Neural progenitor cell (in vitro differentiated cells): ENCODE measurements around the gene SUMO2. TPM values are rescaled to one million over a fixed set of nuclear protein-coding genes. Genes with fewer than 3 reads are reported as not detected.

Source experiments
- DNase-seq: peaks from one replicate; pipeline ENCODE4 v3.0.0-alpha.2; 2016; ENCODE audit warnings: low spot score
- H2AFZ ChIP-seq: fragments of 200-600 bp; sonication (generic); replicated peaks from 2 replicates; pipeline ENCODE4 v1.6.1; 2016; ENCODE audit warnings: antibody characterized with exemption
- H3F3A ChIP-seq: fragments of 200-600 bp; sonication (generic); 2 replicates; pipeline ENCODE4 v1.6.1; 2016; ENCODE audit warnings: antibody characterized with exemption, low read depth
- H3K27ac ChIP-seq: fragments of 200-600 bp; sonication (generic); 2 replicates; pipeline ENCODE4 v1.5.1; 2016; ENCODE audit warnings: mild to moderate bottlenecking
- H3K27me3 ChIP-seq: fragments of 200-600 bp; sonication (generic); 2 replicates; pipeline ENCODE4 v1.6.1; 2016; ENCODE audit warnings: mild to moderate bottlenecking, moderate library complexity
- H3K36me3 ChIP-seq: fragments of 200-600 bp; sonication (generic); 2 replicates; pipeline ENCODE4 v1.5.1; 2016
- H3K4me1 ChIP-seq: fragments of 200-600 bp; sonication (generic); 2 replicates; pipeline ENCODE4 v1.6.1; 2016; ENCODE audit warnings: mixed run types
- H3K4me2 ChIP-seq: fragments of 200-600 bp; sonication (generic); 2 replicates; pipeline ENCODE4 v1.6.1; 2016
- H3K4me3 ChIP-seq: fragments of 200-600 bp; sonication (generic); 2 replicates; pipeline ENCODE4 v1.5.1; 2016
- H3K79me2 ChIP-seq: fragments of 200-600 bp; sonication (generic); 2 replicates; pipeline ENCODE4 v1.6.1; 2016; ENCODE audit warnings: low read depth
- H3K9ac ChIP-seq: fragments of 200-600 bp; sonication (generic); 2 replicates; pipeline ENCODE4 v1.6.1; 2016
- H3K9me3 ChIP-seq: fragments of 200-600 bp; sonication (generic); 2 replicates; pipeline ENCODE4 v1.5.1; 2016; ENCODE audit warnings: low read depth
- H4K20me1 ChIP-seq: fragments of 200-600 bp; sonication (generic); 2 replicates; pipeline ENCODE4 v1.6.1; 2016; ENCODE audit warnings: low read depth
- H3K27ac Mint-ChIP-seq: 3 replicates; pipeline ENCODE4 v1.8.0; 2021; ENCODE audit warnings: mixed read lengths
- H3K27me3 Mint-ChIP-seq: 2 replicates; pipeline ENCODE4 v1.8.0; 2022; ENCODE audit warnings: low read depth, mild to moderate bottlenecking, inconsistent platforms, moderate library complexity, mixed read lengths; ENCODE audit not compliant: insufficient read depth
- H3K36me3 Mint-ChIP-seq: 3 replicates; pipeline ENCODE4 v1.8.0; 2021; ENCODE audit warnings: mixed read lengths
- H3K4me1 Mint-ChIP-seq: 3 replicates; pipeline ENCODE4 v1.8.0; 2021; ENCODE audit warnings: mixed read lengths
- H3K4me3 Mint-ChIP-seq: 3 replicates; pipeline ENCODE4 v1.8.0; 2021; ENCODE audit warnings: mild to moderate bottlenecking, moderate library complexity, mixed read lengths
- H3K9me3 Mint-ChIP-seq: 3 replicates; pipeline ENCODE4 v1.8.0; 2020; ENCODE audit warnings: mixed read lengths
- EZH2 ChIP-seq: fragments of 200-600 bp; sonication (generic); IDR thresholded peaks from 2 replicates; pipeline ENCODE4 v1.6.1; 2017; ENCODE audit warnings: antibody characterized with exemption, mild to moderate bottlenecking, moderate library complexity
- EZH2phosphoT487 ChIP-seq: fragments of 200-600 bp; sonication (generic); IDR thresholded peaks from 2 replicates; pipeline ENCODE4 v1.6.1; 2017; ENCODE audit warnings: antibody characterized with exemption
- total RNA-seq: library from RNA; depleted of rRNA; stranded (reverse); fragments of >200 nt; gene quantifications from 2 replicates; pipeline ENCODE4 v1.2.3, GENCODE V29; 2015; ENCODE audit warnings: low replicate concordance
- TF ChIP-seq, protein P1 (sequence below): fragments of 200-600 bp; sonication (generic); IDR thresholded peaks from 2 replicates; pipeline ENCODE4 v1.5.1; 2017; ENCODE audit warnings: antibody characterized with exemption, mild to moderate bottlenecking

Gene SUMO2
- total RNA-seq, 1 donor from 2014 or later, result 372 TPM

DNA sequence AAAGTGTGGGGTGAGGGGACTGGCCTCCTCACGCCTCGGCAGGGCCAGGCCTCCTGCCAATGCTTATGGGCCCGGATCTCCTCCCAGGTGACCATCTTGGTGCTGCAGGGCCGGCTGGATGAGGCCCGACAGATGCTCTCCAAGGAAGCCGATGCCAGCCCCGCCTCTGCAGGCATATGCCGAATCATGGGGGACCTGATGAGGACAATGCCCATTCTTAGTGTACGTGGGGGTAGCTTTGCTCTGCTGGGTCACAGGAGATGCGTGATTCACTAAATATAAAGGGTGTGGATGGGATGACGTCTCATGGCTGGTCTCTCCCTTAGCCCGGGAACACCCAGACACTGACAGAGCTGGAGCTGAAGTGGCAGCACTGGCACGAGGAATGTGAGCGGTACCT is 42.3 kb upstream of the SUMO2 start:
- Mint-ChIP-seq H3K4me1 (no peaks in the 10 kb centered on the region), H3K4me3 (no peak overlapping the region), H3K27me3 (no peaks in the 10 kb centered on the region), H3K27ac (no peak overlapping the region), H3K36me3 (peaks cover 31% of the 10 kb centered on the region), H3K9me3 (no peaks in the 10 kb centered on the region)
- Histone ChIP-seq H3K79me2 (no peaks in the 10 kb centered on the region), H2AFZ (no peak overlapping the region), H3F3A (no peaks in the 10 kb centered on the region), H3K27ac (no peak overlapping the region), H3K4me2 (no peak overlapping the region), H3K9ac (no peak overlapping the region), H3K9me3 (no peaks in the 10 kb centered on the region), H3K27me3 (no peaks in the 10 kb centered on the region), H3K36me3 (no peaks in the 10 kb centered on the region), H3K4me3 (no peak overlapping the region), H4K20me1 (no peaks in the 10 kb centered on the region), H3K4me1 (no peaks in the 10 kb centered on the region)
- TF ChIP-seq, protein P1, sequence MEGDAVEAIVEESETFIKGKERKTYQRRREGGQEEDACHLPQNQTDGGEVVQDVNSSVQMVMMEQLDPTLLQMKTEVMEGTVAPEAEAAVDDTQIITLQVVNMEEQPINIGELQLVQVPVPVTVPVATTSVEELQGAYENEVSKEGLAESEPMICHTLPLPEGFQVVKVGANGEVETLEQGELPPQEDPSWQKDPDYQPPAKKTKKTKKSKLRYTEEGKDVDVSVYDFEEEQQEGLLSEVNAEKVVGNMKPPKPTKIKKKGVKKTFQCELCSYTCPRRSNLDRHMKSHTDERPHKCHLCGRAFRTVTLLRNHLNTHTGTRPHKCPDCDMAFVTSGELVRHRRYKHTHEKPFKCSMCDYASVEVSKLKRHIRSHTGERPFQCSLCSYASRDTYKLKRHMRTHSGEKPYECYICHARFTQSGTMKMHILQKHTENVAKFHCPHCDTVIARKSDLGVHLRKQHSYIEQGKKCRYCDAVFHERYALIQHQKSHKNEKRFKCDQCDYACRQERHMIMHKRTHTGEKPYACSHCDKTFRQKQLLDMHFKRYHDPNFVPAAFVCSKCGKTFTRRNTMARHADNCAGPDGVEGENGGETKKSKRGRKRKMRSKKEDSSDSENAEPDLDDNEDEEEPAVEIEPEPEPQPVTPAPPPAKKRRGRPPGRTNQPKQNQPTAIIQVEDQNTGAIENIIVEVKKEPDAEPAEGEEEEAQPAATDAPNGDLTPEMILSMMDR, result no peak
- TF ChIP-seq EZH2phosphoT487, result no peak
- TF ChIP-seq EZH2, result no peak
- DNase-seq, result no peak

DNA sequence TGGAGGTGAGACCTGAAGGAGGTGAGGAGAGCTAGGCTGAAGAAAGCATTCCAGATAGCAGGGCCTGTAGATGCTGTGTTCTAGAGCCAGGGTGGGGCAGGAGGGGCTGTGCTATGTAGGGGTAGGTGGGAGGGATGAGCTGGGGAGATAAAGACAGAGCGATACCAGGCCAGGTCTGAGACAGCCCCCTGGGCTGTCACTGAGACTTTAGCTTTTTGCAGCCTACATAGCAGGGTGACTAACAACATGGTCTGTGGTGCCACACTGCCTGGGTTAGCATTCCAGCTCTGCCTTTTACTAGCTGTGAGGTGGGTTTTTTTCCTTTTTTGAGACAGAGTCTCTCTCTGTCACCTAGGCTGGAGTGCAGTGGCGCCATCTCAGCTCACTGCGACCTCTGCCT is 37.1 kb upstream of the SUMO2 start:
- DNase-seq, result no peak
- Histone ChIP-seq H3K4me3 (no peak overlapping the region), H2AFZ (no peak overlapping the region), H3K9me3 (no peaks in the 10 kb centered on the region), H3K4me1 (no peaks in the 10 kb centered on the region), H3K27me3 (no peaks in the 10 kb centered on the region), H3F3A (no peaks in the 10 kb centered on the region), H3K9ac (no peak overlapping the region), H3K79me2 (no peaks in the 10 kb centered on the region), H3K27ac (no peak overlapping the region), H3K36me3 (no peaks in the 10 kb centered on the region), H3K4me2 (no peak overlapping the region), H4K20me1 (peaks cover 8% of the 10 kb centered on the region)
- H3K27me3 Mint-ChIP-seq, result no peaks in the 10 kb centered on the region
- peaks cover 34% of the 10 kb centered on the region for H3K36me3 Mint-ChIP-seq
- peaks cover 11% of the 10 kb centered on the region for H3K4me1 Mint-ChIP-seq
- no peak overlapping the region for H3K27ac Mint-ChIP-seq
- no peak for TF ChIP-seq EZH2
- TF ChIP-seq, protein P1, result no peak
- TF ChIP-seq EZH2phosphoT487, result no peak
- no peak overlapping the region for H3K4me3 Mint-ChIP-seq
- H3K9me3 Mint-ChIP-seq, result no peaks in the 10 kb centered on the region

DNA sequence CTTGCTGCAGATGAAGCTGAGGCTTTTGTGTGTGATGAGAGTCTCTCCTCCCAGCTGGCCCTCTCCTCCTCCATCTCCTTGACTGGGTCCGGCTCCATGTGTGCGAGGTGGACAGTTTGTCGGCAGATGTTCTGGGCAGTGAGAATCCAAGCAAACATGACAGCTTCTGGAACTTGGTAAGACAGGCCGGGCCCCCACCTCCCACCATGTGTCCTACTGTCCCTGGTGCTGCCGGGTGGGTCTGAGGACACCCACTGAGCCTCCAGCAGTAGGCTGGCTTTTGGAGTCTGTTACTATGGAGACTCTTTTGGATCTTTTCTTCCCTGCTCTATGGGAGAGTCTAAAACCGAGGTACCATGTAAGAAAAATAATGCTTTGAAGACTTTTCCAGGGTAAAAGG is 35.4 kb upstream of the SUMO2 start:
- peaks cover 7% of the 10 kb centered on the region for H3K36me3 ChIP-seq

More for the DNA sequence above, 35.4 kb upstream of the SUMO2 start:
- peak overlapping the region; percentile 18 for H3K4me3 Mint-ChIP-seq
- peaks cover 2% of the 10 kb centered on the region for H3K27me3 Mint-ChIP-seq
- H3K27ac Mint-ChIP-seq, result peak overlapping the region; percentile 50
- Histone ChIP-seq H3K4me2 (no peak overlapping the region), H4K20me1 (peaks cover 8% of the 10 kb centered on the region), H3K9ac (peak overlapping the region; percentile 22), H3K27me3 (no peaks in the 10 kb centered on the region), H3K4me1 (no peaks in the 10 kb centered on the region), H3F3A (no peaks in the 10 kb centered on the region), H3K9me3 (no peaks in the 10 kb centered on the region), H3K79me2 (no peaks in the 10 kb centered on the region), H3K27ac (no peak overlapping the region), H2AFZ (no peak overlapping the region), H3K4me3 (no peak overlapping the region)
- DNase-seq, result no peak
- peaks cover 31% of the 10 kb centered on the region for H3K36me3 Mint-ChIP-seq
- TF ChIP-seq, protein P1, result no peak
- TF ChIP-seq EZH2phosphoT487 (no peak), EZH2 (no peak)
- H3K9me3 Mint-ChIP-seq, result no peaks in the 10 kb centered on the region
- H3K4me1 Mint-ChIP-seq, result peaks cover 11% of the 10 kb centered on the region
